Endothelial cell (in vitro differentiated cells): ENCODE results near the gene LRRC42. TPM values are rescaled to one million over a fixed set of nuclear protein-coding genes. Genes with fewer than 3 reads are reported as not detected.
A peak's percentile ranks its signal among the peaks of the same experiment; 100 is the strongest.

Source experiments
- DNase-seq: peaks from one replicate; pipeline ENCODE4 v3.0.0; 2021; ENCODE audit warnings: low spot score
- H3K27ac Mint-ChIP-seq: one replicate; pipeline ENCODE4 v1.8.0; 2021; ENCODE audit warnings: mixed read lengths, inconsistent platforms; ENCODE audit not compliant: unreplicated experiment
- H3K27me3 Mint-ChIP-seq: one replicate; pipeline ENCODE4 v1.8.0; 2021; ENCODE audit warnings: mild to moderate bottlenecking, moderate library complexity, mixed read lengths, inconsistent platforms; ENCODE audit not compliant: unreplicated experiment
- H3K36me3 Mint-ChIP-seq: one replicate; pipeline ENCODE4 v1.8.0; 2021; ENCODE audit warnings: mild to moderate bottlenecking, low read depth, mixed read lengths, inconsistent platforms; ENCODE audit not compliant: unreplicated experiment
- H3K4me1 Mint-ChIP-seq: one replicate; pipeline ENCODE4 v1.8.0; 2021; ENCODE audit warnings: mild to moderate bottlenecking, mixed read lengths, inconsistent platforms; ENCODE audit not compliant: unreplicated experiment
- H3K4me3 Mint-ChIP-seq: one replicate; pipeline ENCODE4 v1.8.0; 2021; ENCODE audit warnings: mild to moderate bottlenecking, mixed read lengths, inconsistent platforms; ENCODE audit not compliant: unreplicated experiment
- H3K9me3 Mint-ChIP-seq: one replicate; pipeline ENCODE4 v1.8.0; 2021; ENCODE audit warnings: mixed read lengths, inconsistent platforms; ENCODE audit not compliant: unreplicated experiment
- total RNA-seq: library from RNA; stranded (reverse); fragmentation: NEBNext Ultra II Directional; extraction: Animal tissue kit (Norgen Biotek cat#: 25700); gene quantifications from one replicate; pipeline ENCODE4 v1.2.1, GENCODE V29; 2021; ENCODE audit not compliant: unreplicated experiment
- TF ChIP-seq, protein P1 (sequence below): fragments of 200-600 bp; sonication (generic); IDR thresholded peaks from one replicate; pipeline ENCODE4 v1.5.0; 2021; ENCODE audit warnings: antibody characterized with exemption; ENCODE audit not compliant: unreplicated experiment

Gene LRRC42
- total RNA-seq, 1 donor from 2014 or later: 43.6 TPM

DNA sequence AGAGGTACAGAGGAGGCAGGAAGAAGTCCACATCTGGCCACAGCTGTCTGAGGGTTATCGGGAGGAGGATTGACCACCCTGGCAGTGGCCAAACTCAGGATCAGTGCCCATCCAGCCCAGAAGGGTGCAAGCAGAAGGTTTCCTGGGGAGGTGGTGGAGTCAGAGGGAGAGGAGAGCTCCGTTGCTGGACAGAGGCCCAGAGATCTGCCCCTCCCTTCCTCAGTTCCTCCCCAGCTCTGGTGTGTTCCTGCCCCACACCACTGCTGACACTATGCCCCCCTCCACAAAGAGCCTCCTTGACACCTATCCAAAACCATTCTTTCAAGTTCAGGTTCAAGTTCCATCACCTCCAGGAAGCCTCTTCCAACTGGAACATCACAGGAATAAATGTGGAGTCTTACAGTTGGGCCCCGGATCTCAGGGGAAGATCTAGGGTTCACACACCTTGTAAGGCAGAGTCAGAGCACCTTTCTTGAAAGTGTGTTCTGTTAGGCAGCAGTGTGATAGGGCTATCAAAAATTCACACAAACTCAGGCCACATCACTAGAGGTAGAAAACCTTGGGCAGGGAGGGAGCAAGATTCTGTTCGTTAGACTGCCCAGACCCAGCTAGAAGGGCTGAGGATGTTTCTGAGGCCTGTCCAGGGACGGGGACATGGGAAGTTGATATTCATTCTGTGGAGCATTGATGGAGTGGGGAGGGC lies 64.4 kb downstream of the LRRC42 start:
- TF ChIP-seq, protein P1, sequence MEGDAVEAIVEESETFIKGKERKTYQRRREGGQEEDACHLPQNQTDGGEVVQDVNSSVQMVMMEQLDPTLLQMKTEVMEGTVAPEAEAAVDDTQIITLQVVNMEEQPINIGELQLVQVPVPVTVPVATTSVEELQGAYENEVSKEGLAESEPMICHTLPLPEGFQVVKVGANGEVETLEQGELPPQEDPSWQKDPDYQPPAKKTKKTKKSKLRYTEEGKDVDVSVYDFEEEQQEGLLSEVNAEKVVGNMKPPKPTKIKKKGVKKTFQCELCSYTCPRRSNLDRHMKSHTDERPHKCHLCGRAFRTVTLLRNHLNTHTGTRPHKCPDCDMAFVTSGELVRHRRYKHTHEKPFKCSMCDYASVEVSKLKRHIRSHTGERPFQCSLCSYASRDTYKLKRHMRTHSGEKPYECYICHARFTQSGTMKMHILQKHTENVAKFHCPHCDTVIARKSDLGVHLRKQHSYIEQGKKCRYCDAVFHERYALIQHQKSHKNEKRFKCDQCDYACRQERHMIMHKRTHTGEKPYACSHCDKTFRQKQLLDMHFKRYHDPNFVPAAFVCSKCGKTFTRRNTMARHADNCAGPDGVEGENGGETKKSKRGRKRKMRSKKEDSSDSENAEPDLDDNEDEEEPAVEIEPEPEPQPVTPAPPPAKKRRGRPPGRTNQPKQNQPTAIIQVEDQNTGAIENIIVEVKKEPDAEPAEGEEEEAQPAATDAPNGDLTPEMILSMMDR: no peak
- H3K27ac Mint-ChIP-seq: peak overlapping the region; percentile 41
- H3K36me3 Mint-ChIP-seq: peaks cover 2% of the 10 kb centered on the region
- H3K27me3 Mint-ChIP-seq: peaks cover 12% of the 10 kb centered on the region
- no peaks in the 10 kb centered on the region for H3K9me3 Mint-ChIP-seq
- H3K4me3 Mint-ChIP-seq: no peak overlapping the region
- H3K4me1 Mint-ChIP-seq: peaks cover 2% of the 10 kb centered on the region
- no peak for DNase-seq

DNA sequence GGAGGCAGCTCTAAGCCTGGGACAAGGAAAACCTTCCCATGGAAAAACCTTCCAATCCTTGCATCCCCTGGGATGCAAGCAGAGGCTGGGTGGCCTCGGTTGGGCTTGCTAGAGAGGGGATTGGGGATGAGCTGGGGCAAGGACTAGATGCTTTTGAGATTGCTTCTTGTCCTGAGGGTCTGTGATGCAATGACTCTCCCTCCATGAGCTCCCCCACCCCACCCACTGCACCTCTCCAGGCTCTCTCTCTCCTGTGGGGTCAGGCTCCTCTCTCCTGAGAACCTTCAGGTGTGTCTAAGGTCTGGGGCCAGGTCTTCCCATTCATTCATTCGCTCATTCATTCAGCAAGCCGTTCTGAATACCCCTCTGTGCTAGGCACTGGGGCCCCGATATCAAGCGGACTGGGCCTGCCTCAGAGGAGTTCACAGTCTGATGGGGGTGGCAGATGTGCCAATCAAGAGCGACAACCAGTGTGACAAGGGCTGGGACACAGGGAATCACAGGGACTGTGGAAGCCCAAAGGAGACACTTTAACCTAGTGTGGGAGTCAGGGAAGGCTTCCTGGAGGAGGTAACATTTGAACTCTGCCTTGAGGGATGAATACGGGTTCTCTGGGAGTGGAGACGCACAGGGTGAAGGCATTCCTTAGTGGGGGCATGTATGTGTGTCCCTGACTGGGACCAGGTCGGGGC lies 65.3 kb downstream of the LRRC42 start:
- Mint-ChIP-seq H3K27ac (no peak overlapping the region), H3K9me3 (no peaks in the 10 kb centered on the region), H3K36me3 (no peaks in the 10 kb centered on the region), H3K4me1 (peaks cover 2% of the 10 kb centered on the region), H3K4me3 (no peak overlapping the region), H3K27me3 (peaks cover 10% of the 10 kb centered on the region)
- TF ChIP-seq, protein P1: no peak
- DNase-seq: no peak

DNA sequence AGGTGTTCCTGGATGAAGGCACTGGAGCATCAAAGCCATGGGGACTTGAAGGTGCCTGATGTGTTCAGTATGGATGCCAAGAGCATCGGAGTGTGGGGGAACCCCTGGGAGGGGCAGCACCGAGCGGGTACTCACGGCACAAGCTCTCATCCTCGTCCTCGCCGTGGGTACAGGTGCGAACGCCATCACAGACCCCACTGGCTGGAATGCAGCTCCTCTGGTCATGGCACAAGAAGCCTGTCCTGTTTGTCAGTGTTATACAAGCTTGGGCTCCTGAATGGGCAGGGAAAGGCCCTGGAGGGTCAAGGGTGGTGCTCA lies 65.8 kb downstream of the LRRC42 start:
- no peaks in the 10 kb centered on the region for H3K9me3 Mint-ChIP-seq
- H3K27ac Mint-ChIP-seq: no peak overlapping the region
- H3K4me3 Mint-ChIP-seq: no peak overlapping the region
- peaks cover 1% of the 10 kb centered on the region for H3K4me1 Mint-ChIP-seq
- TF ChIP-seq, protein P1: no peak
- H3K27me3 Mint-ChIP-seq: peaks cover 10% of the 10 kb centered on the region
- no peak for DNase-seq
- H3K36me3 Mint-ChIP-seq: no peaks in the 10 kb centered on the region

DNA sequence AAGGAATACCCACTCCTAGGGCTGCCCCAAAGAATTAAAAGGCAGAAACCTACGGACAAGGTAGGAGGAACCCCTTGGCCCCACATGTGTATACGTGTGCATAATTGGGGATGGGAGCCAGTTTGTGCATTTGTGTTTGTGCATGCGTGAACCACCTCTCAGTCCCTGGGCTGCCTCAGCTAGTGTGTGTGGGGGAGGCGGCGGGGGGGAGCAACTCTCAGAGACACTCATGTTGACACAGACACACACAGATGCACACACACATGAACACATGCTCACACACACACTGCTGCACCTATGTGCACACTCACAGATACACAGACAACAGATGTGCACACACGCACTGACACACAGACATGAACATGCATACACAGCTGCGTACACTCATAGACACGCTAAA lies 66.7 kb downstream of the LRRC42 start:
- H3K4me3 Mint-ChIP-seq: no peak overlapping the region
- no peak overlapping the region for H3K27ac Mint-ChIP-seq
- DNase-seq: no peak
- H3K4me1 Mint-ChIP-seq: no peaks in the 10 kb centered on the region
- no peaks in the 10 kb centered on the region for H3K9me3 Mint-ChIP-seq
- H3K27me3 Mint-ChIP-seq: peaks cover 10% of the 10 kb centered on the region
- TF ChIP-seq, protein P1: no peak
- no peaks in the 10 kb centered on the region for H3K36me3 Mint-ChIP-seq

DNA sequence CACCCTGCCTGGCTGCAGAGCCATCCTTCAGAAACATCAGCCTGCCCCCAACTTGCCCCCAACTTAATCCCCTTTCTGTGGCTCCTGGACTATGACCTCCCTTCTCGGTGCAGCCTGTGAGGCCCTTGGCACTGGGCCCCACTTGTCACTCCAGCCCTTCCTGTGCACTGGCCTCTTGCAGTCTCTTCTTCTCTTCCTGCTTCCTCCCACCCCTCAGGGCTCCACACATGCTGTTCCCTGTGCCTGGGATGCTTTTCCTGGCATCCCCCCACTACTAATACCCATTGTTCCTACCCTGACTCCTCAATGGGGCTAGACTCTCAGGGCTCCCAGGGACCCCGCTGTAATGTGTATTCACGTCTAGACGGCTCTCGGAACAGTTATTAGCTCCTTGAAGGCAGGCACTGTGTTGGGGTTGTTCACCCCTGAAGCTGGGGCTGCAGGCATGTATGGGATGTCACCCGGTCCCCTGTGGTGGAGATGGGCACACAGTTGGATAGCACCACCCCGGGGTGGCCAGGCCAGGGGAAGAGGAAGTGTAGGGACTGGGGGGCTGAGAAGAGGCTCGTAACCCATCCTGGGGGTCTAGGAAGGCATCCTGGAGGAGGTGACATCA lies 67.4 kb downstream of the LRRC42 start:
- Mint-ChIP-seq H3K27me3 (peaks cover 10% of the 10 kb centered on the region), H3K9me3 (no peaks in the 10 kb centered on the region), H3K4me3 (no peak overlapping the region), H3K4me1 (no peaks in the 10 kb centered on the region), H3K27ac (no peak overlapping the region), H3K36me3 (no peaks in the 10 kb centered on the region)
- TF ChIP-seq, protein P1: no peak
- DNase-seq: no peak
